ENCODE results near the gene TNPO2.
"Not testable (repeated sequence)": the region's sequence is repeated elsewhere in the genome, so short reads cannot be mapped to it uniquely, and the experiment has no call there.

The TNPO2 gene

GRCh38 chr19:12751635-12752034 is 27.9 kb upstream of the TNPO2 start, which contains the start of gene BEST2:
Gene BEST2 (plus strand): TSS chr19:12751791. CDS start chr19:12752593, 802 bp downstream.
- H3K9me3 Mint-ChIP-seq: no peaks in the 10 kb centered on the region
- H3K27me3 Mint-ChIP-seq: peaks cover 31% of the 10 kb centered on the region
- H3K4me1 Mint-ChIP-seq (ENCODE audit: low read depth): no peaks in the 10 kb centered on the region
- H3K27ac Mint-ChIP-seq: no peak within 1 kb of the TSS
- no peak within 1 kb of the TSS for H3K4me3 Mint-ChIP-seq
- peaks cover 18% of the 10 kb centered on the region for H3K36me3 Mint-ChIP-seq (ENCODE audit: low read depth)

GRCh38 chr19:12750851-12751250 is 27.1 kb upstream of the TNPO2 start:
- Mint-ChIP-seq H3K27ac (no peak overlapping the region), H3K9me3 (no peaks in the 10 kb centered on the region), H3K4me1 (ENCODE audit: low read depth) (no peaks in the 10 kb centered on the region), H3K36me3 (ENCODE audit: low read depth) (peaks cover 24% of the 10 kb centered on the region), H3K27me3 (peaks cover 26% of the 10 kb centered on the region), H3K4me3 (no peak overlapping the region)

- Mint-ChIP-seq H3K36me3 (ENCODE audit: low read depth) (peaks cover 31% of the 10 kb centered on the region), H3K27ac (no peak overlapping the region), H3K4me1 (ENCODE audit: low read depth) (no peaks in the 10 kb centered on the region), H3K9me3 (no peaks in the 10 kb centered on the region), H3K27me3 (peaks cover 21% of the 10 kb centered on the region), H3K4me3 (no peak overlapping the region)
These were observed 26.3 kb upstream of the TNPO2 start for GRCh38 chr19:12749938-12750521.

- Mint-ChIP-seq H3K9me3 (no peaks in the 10 kb centered on the region), H3K4me3 (no peak overlapping the region), H3K27ac (no peak overlapping the region), H3K27me3 (peaks cover 19% of the 10 kb centered on the region), H3K36me3 (ENCODE audit: low read depth) (peaks cover 41% of the 10 kb centered on the region), H3K4me1 (ENCODE audit: low read depth) (no peaks in the 10 kb centered on the region)
These were observed 24.8 kb upstream of the TNPO2 start for GRCh38 chr19:12748489-12748888.

- Mint-ChIP-seq H3K9me3 (no peaks in the 10 kb centered on the region), H3K4me3 (no peak overlapping the region), H3K36me3 (ENCODE audit: low read depth) (peaks cover 54% of the 10 kb centered on the region), H3K4me1 (ENCODE audit: low read depth) (no peaks in the 10 kb centered on the region), H3K27ac (no peak overlapping the region), H3K27me3 (peaks cover 5% of the 10 kb centered on the region)
These were observed 21.6 kb upstream of the TNPO2 start for GRCh38 chr19:12745166-12745897.

GRCh38 chr19:12737835-12738351 is 14.2 kb upstream of the TNPO2 start:
- Mint-ChIP-seq H3K27me3 (no peaks in the 10 kb centered on the region), H3K4me1 (ENCODE audit: low read depth) (peaks cover 39% of the 10 kb centered on the region), H3K27ac (no peak overlapping the region), H3K36me3 (ENCODE audit: low read depth) (peaks cover 30% of the 10 kb centered on the region), H3K9me3 (no peaks in the 10 kb centered on the region), H3K4me3 (peak overlapping the region; percentile 100)

- Mint-ChIP-seq H3K27ac (peak within 1 kb of the TSS; percentile 100), H3K4me3 (peak within 1 kb of the TSS; percentile 100), H3K4me1 (ENCODE audit: low read depth) (peaks cover 44% of the 10 kb centered on the region), H3K27me3 (no peaks in the 10 kb centered on the region), H3K9me3 (no peaks in the 10 kb centered on the region), H3K36me3 (ENCODE audit: low read depth) (peaks cover 32% of the 10 kb centered on the region)
These were observed 13.5 kb upstream of the TNPO2 start, which contains the start of gene GET3 for GRCh38 chr19:12736995-12737834. Gene GET3 (plus strand): TSS chr19:12737497. CDS start chr19:12737506, 9 bp downstream.

GRCh38 chr19:12733369-12734214 is 9.9 kb upstream of the TNPO2 start:
- Mint-ChIP-seq H3K36me3 (ENCODE audit: low read depth) (peaks cover 32% of the 10 kb centered on the region), H3K27me3 (no peaks in the 10 kb centered on the region), H3K4me1 (ENCODE audit: low read depth) (peaks cover 53% of the 10 kb centered on the region), H3K4me3 (peak overlapping the region; percentile 88), H3K9me3 (no peaks in the 10 kb centered on the region), H3K27ac (peak overlapping the region; percentile 91)

- H3K27me3 Mint-ChIP-seq: no peaks in the 10 kb centered on the region
- H3K36me3 Mint-ChIP-seq (ENCODE audit: low read depth): peaks cover 46% of the 10 kb centered on the region
- H3K4me1 Mint-ChIP-seq (ENCODE audit: low read depth): peaks cover 37% of the 10 kb centered on the region
- H3K4me3 Mint-ChIP-seq: no peak overlapping the region
- no peaks in the 10 kb centered on the region for H3K9me3 Mint-ChIP-seq
- no peak overlapping the region for H3K27ac Mint-ChIP-seq
These were observed 7.6 kb upstream of the TNPO2 start for GRCh38 chr19:12731337-12731736.

- H3K9me3 Mint-ChIP-seq: no peaks in the 10 kb centered on the region
- peaks cover 35% of the 10 kb centered on the region for H3K4me1 Mint-ChIP-seq (ENCODE audit: low read depth)
- peak overlapping the region; percentile 69 for H3K27ac Mint-ChIP-seq
- no peak overlapping the region for H3K4me3 Mint-ChIP-seq
- peaks cover 47% of the 10 kb centered on the region for H3K36me3 Mint-ChIP-seq (ENCODE audit: low read depth)
- no peaks in the 10 kb centered on the region for H3K27me3 Mint-ChIP-seq
These were observed 6.3 kb upstream of the TNPO2 start for GRCh38 chr19:12730064-12730463.

GRCh38 chr19:12727745-12728433 is 4.2 kb upstream of the TNPO2 start:
- Mint-ChIP-seq H3K27ac (no peak overlapping the region), H3K36me3 (ENCODE audit: low read depth) (peaks cover 50% of the 10 kb centered on the region), H3K27me3 (no peaks in the 10 kb centered on the region), H3K4me3 (no peak overlapping the region), H3K9me3 (no peaks in the 10 kb centered on the region), H3K4me1 (ENCODE audit: low read depth) (peaks cover 33% of the 10 kb centered on the region)

- H3K36me3 Mint-ChIP-seq (ENCODE audit: low read depth): peaks cover 49% of the 10 kb centered on the region
- no peaks in the 10 kb centered on the region for H3K9me3 Mint-ChIP-seq
- H3K27ac Mint-ChIP-seq: no peak overlapping the region
- no peaks in the 10 kb centered on the region for H3K27me3 Mint-ChIP-seq
- H3K4me3 Mint-ChIP-seq: no peak overlapping the region
- peaks cover 30% of the 10 kb centered on the region for H3K4me1 Mint-ChIP-seq (ENCODE audit: low read depth)
These were observed 3.2 kb upstream of the TNPO2 start for GRCh38 chr19:12726988-12727316.

GRCh38 chr19:12725612-12726011 is 1.9 kb upstream of the TNPO2 start:
- not testable (repeated sequence) for H3K27ac Mint-ChIP-seq, H3K9me3 Mint-ChIP-seq, H3K4me3 Mint-ChIP-seq, H3K27me3 Mint-ChIP-seq
- Mint-ChIP-seq H3K4me1 (ENCODE audit: low read depth) (peaks cover 35% of the 10 kb centered on the region), H3K36me3 (ENCODE audit: low read depth) (peaks cover 55% of the 10 kb centered on the region)

GRCh38 chr19:12723381-12723640 is 421 bp downstream of the TNPO2 start:
- Mint-ChIP-seq H3K4me1 (ENCODE audit: low read depth) (peaks cover 43% of the 10 kb centered on the region), H3K9me3 (no peaks in the 10 kb centered on the region), H3K27ac (peak overlapping the region; percentile 94), H3K36me3 (ENCODE audit: low read depth) (peaks cover 57% of the 10 kb centered on the region), H3K27me3 (no peaks in the 10 kb centered on the region), H3K4me3 (peak overlapping the region; percentile 97)

Data from stimulated activated naive CD8-positive, alpha-beta T cell treated with anti-CD3 and anti-CD28 coated beads, Interleukin-15, Interleukin-2, amounts not matched to agents 100 ng/mL and 50 ng/mL, for 24 hours (primary cell).